AG04450 (cell line): ENCODE measurements around the gene KCNE1. TPM values are rescaled to one million over a fixed set of nuclear protein-coding genes. Genes with fewer than 3 reads are reported as not detected.

Experiments used
- CTCF ChIA-PET: fragments of 300-600, 350-600 bp; formaldehyde crosslinking; extraction: SDS; loops from one replicate; lab custom pipeline; 2022; ENCODE audit warnings: antibody characterized with exemption, inconsistent platforms; lab: Charles Lee
- POLR2A ChIA-PET: fragments of 350-600 bp; formaldehyde crosslinking; extraction: SDS; loops from one replicate; lab custom pipeline; 2021; ENCODE audit warnings: antibody characterized with exemption, inconsistent platforms; lab: Yijun Ruan, JAX
- DNase-seq: peaks from one replicate; pipeline ENCODE4 v3.0.0-alpha.2; 2011; ENCODE audit warnings: low read depth, low spot score
- H3K27ac ChIP-seq: one replicate; pipeline ENCODE4 v1.5.1; 2012; ENCODE audit warnings: low read depth, low read length, control low read depth
- H3K27me3 ChIP-seq: one replicate; pipeline ENCODE4 v1.6.0; 2012; ENCODE audit warnings: low read length; ENCODE audit not compliant: control insufficient read depth, insufficient read depth
- H3K4me3 ChIP-seq: 2 replicates; pipeline ENCODE4 v1.5.1; 2011; ENCODE audit warnings: mild to moderate bottlenecking, low read depth, low read length, control low read depth
- H3K9me3 ChIP-seq: 2 replicates; pipeline ENCODE4 v1.5.1; 2012; ENCODE audit warnings: low read length; ENCODE audit not compliant: control insufficient read depth, insufficient read depth
- polyA plus RNA-seq: library from polyadenylated mRNA; depleted of rRNA; stranded (reverse); fragments of >200 nt; gene quantifications from 2 replicates; pipeline ENCODE4 v1.2.3, GENCODE V29; 2011
- TF ChIP-seq, protein P1 (sequence below): IDR thresholded peaks from 2 replicates; pipeline ENCODE4 v1.5.1; 2011; ENCODE audit warnings: low read depth, low read length, control low read depth, inconsistent platforms

KCNE1 gene
- polyA plus RNA-seq, 1 experiment = 0.38 TPM

DNA sequence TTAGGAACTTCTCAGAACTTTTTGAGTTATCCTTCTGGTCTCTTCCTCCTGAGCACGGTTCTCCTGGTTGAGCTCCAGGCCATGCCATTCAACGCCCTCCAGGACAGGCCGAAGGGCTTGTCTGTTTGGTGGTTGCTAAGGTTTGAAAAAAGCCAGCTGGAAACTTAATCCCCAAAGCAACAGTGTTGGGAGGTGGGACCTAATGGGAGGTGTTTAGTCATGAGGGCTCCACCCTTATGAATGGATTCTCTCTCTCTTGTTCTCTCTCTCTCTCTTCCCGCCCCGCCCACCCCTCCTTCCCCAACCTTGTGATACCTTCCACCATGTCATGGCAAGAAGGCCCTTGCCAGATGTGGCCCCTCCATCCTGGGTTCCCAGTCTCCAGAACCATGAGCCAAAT, 829 bp downstream of the KCNE1 start:
- POLR2A ChIA-PET = interaction anchor here (1.0 to 1.1 kb wide), 2 partner anchors 16 to 92 kb away, joined by 3 to 7 read pairs; no protein-coding TSS in a partner anchor
- H3K9me3 ChIP-seq = no peaks in the 10 kb centered on the region
- H3K4me3 ChIP-seq = no peak overlapping the region
- DNase-seq = no peak
- H3K27me3 ChIP-seq = no peaks in the 10 kb centered on the region
- TF ChIP-seq, protein P1, sequence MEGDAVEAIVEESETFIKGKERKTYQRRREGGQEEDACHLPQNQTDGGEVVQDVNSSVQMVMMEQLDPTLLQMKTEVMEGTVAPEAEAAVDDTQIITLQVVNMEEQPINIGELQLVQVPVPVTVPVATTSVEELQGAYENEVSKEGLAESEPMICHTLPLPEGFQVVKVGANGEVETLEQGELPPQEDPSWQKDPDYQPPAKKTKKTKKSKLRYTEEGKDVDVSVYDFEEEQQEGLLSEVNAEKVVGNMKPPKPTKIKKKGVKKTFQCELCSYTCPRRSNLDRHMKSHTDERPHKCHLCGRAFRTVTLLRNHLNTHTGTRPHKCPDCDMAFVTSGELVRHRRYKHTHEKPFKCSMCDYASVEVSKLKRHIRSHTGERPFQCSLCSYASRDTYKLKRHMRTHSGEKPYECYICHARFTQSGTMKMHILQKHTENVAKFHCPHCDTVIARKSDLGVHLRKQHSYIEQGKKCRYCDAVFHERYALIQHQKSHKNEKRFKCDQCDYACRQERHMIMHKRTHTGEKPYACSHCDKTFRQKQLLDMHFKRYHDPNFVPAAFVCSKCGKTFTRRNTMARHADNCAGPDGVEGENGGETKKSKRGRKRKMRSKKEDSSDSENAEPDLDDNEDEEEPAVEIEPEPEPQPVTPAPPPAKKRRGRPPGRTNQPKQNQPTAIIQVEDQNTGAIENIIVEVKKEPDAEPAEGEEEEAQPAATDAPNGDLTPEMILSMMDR = no peak
- CTCF ChIA-PET = interaction anchor here (0.9 to 4.8 kb wide), 19 partner anchors 9 to 144 kb away, joined by 3 to 102 read pairs (median 6); no protein-coding TSS in a partner anchor
- H3K27ac ChIP-seq = no peak overlapping the region

DNA sequence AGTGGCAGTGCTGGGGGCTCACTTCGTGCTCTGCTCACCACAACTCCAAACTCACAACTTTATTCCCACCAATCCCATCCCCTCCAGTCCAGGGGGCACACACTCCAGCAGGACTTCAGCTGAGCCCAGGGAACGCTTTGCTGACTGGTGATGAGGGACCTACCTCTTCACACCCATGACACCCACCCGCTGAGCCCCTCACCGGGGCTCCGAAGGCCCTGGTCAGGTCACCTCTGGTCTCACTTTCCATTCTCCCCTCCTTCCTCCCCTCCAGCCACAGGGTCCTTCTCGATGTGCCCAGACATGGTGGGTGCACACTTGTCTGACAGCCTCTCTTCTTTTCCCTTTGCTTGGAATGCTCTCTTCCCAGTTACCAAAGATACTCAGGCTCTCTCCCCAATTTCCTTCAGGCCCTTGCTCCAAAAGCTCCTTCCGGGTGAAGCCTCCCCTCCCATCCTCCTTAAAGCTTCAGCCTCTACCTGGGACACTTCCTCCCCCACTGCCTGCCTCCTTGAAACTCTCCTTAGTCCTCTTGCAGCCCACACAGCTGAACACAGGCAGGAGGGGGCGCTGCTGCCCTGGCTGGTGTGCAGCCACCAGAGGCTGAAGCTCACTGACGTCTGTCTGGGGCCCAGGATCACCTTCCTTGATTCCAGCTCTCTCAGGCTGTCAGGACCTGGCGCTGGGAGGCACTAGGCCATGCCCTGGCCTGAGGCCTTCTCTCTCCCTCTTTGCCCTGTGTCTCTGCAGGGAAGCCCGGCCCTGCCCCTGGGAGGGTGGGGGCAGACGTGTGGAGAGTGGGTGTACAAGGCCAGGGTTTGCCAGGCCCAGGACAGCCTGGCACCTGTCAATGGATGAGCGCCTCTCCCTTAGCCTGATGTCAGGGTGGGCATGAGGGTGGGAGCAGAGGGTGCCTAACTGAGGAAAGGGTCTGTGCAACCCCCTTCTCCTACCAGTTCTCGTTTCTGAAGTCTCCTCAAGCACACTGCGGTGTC, 1.6 kb downstream of the KCNE1 start:
- TF ChIP-seq, protein P1 = peak; percentile 87
- POLR2A ChIA-PET = interaction anchor here (0.6 to 1.1 kb wide), 3 partner anchors 16 to 93 kb away, joined by 3 to 11 read pairs (median 7); no protein-coding TSS in a partner anchor
- Histone ChIP-seq H3K27me3 (no peaks in the 10 kb centered on the region), H3K4me3 (no peak overlapping the region), H3K9me3 (no peaks in the 10 kb centered on the region), H3K27ac (no peak overlapping the region)
- CTCF ChIA-PET = interaction anchor here (0.6 to 4.8 kb wide), 22 partner anchors 9 to 143 kb away, joined by 3 to 102 read pairs (median 6); no protein-coding TSS in a partner anchor
- DNase-seq = no peak

DNA sequence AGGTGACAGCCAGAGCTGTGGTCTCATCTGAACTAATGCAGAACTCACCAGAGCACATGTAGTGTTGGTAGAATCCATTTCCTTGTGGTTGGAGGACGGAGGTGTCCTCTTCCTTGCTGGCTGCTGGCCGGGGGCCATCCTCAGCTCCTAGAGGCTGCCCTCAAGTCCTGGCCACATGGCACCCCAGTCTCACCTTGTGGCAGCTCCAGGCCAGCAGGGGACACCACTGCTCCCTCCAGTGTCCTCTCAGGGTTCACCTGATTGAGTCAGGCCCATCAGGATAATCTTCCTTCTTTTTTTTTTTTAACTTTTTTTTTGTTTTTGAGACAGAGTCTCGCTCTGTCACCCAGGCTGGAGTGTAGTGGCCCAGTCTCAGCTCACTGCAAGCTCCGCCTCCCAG, 2.9 kb downstream of the KCNE1 start:
- no peak for DNase-seq
- H3K27me3 ChIP-seq = peaks cover under 1% of the 10 kb centered on the region
- H3K4me3 ChIP-seq = no peak overlapping the region
- ChIA-PET POLR2A (no interaction called here), CTCF (interaction anchor here (1.2 to 4.8 kb wide), 4 partner anchors 14 to 98 kb away, joined by 3 to 41 read pairs (median 22); no protein-coding TSS in a partner anchor)
- H3K9me3 ChIP-seq = no peaks in the 10 kb centered on the region
- TF ChIP-seq, protein P1 = peak; percentile 22; the same call in 1 of the 2 replicates
- no peak overlapping the region for H3K27ac ChIP-seq

DNA sequence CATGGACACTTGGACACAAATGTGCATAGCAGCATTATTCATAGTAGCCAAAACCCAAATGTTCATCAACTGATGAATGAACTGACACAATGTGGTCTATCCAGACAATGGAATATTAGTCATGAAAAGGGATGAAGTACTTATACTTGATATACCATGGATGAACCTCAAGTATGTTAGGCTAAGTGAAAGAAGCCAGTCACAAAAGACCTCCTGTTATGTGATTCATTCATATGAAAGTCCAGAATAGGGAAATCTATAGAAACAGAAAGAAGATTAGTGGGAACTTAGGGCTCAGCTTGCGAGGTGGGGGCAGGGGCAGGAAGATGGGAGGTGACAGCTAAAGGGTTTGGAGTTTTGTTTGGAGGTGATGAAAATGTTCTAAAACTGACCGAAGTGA, 7.4 kb downstream of the KCNE1 start:
- ChIA-PET POLR2A (no interaction called here), CTCF (no interaction called here)
- H3K4me3 ChIP-seq = no peak overlapping the region
- TF ChIP-seq, protein P1 = no peak
- DNase-seq = no peak
- H3K9me3 ChIP-seq = no peaks in the 10 kb centered on the region
- H3K27ac ChIP-seq = no peak overlapping the region
- H3K27me3 ChIP-seq = peaks cover 11% of the 10 kb centered on the region
